SK-N-SH treated with all-trans-retinoic acid at 6 μM for 48 hours (cell line): ENCODE measurements around the gene SMARCD3.

Experiments
- ATAC-seq: fragments of 200-7000 bp; cut with Tn5 transposase; 3 replicates; pipeline ENCODE4 v1.9.1; 2020; ENCODE audit warnings: mild to moderate bottlenecking, moderate library complexity
- ARNTL ChIP-seq: fragments of 450-650 bp; formaldehyde crosslinking; IDR thresholded peaks from 2 replicates; pipeline ENCODE4 v1.5.0; 2020; ENCODE audit warnings: low read depth, mild to moderate bottlenecking, moderate library complexity, borderline replicate concordance
- BACH2 ChIP-seq: fragments of 250-450 bp; sonication (Bioruptor Pico); IDR thresholded peaks from 2 replicates; pipeline ENCODE4 v1.9.0; 2021; ENCODE audit warnings: mild to moderate bottlenecking, borderline replicate concordance
- CSRNP3 ChIP-seq: fragments of 250-450 bp; sonication (Bioruptor Pico); IDR thresholded peaks from 2 replicates; pipeline ENCODE4 v1.5.1; 2021; ENCODE audit warnings: mild to moderate bottlenecking, moderate library complexity
- ESRRG ChIP-seq: fragments of 250-450 bp; sonication (Bioruptor Pico); IDR thresholded peaks from 2 replicates; pipeline ENCODE4 v1.6.1; 2021; ENCODE audit warnings: mild to moderate bottlenecking
- GLIS3 ChIP-seq: fragments of 250-450 bp; sonication (Bioruptor Pico); IDR thresholded peaks from 2 replicates; pipeline ENCODE4 v1.5.0; 2020; ENCODE audit warnings: mild to moderate bottlenecking, moderate library complexity
- ISL1 ChIP-seq: fragments of 250-450 bp; sonication (Bioruptor Pico); IDR thresholded peaks from 2 replicates; pipeline ENCODE4 v2.1.2; 2022; ENCODE audit warnings: mild to moderate bottlenecking, moderate library complexity
- OSR1 ChIP-seq: fragments of 250-450 bp; sonication (Bioruptor Pico); IDR thresholded peaks from 2 replicates; pipeline ENCODE4 v1.8.0; 2022; ENCODE audit warnings: moderate library complexity, mild to moderate bottlenecking, inconsistent platforms
- PATZ1 ChIP-seq: fragments of 250-450 bp; sonication (Bioruptor Pico); IDR thresholded peaks from 2 replicates; pipeline ENCODE4 v1.8.0; 2020; ENCODE audit warnings: mild to moderate bottlenecking, moderate library complexity, borderline replicate concordance
- POU6F1 ChIP-seq: fragments of 250-450 bp; sonication (Bioruptor Pico); IDR thresholded peaks from 2 replicates; pipeline ENCODE4 v1.8.0; 2021; ENCODE audit warnings: low read depth, mild to moderate bottlenecking, moderate library complexity, borderline replicate concordance
- PPARA ChIP-seq: fragments of 250-450 bp; sonication (Bioruptor Pico); IDR thresholded peaks from 2 replicates; pipeline ENCODE4 v1.5.0; 2020; ENCODE audit warnings: mild to moderate bottlenecking, borderline replicate concordance
- RARB ChIP-seq: fragments of 250-450 bp; sonication (Bioruptor Pico); IDR thresholded peaks from 2 replicates; pipeline ENCODE4 v1.8.0; 2021; ENCODE audit warnings: mild to moderate bottlenecking, moderate library complexity
- SNAI2 ChIP-seq: fragments of 250-450 bp; sonication (Bioruptor Pico); IDR thresholded peaks from 2 replicates; pipeline ENCODE4 v1.5.0; 2020; ENCODE audit warnings: mild to moderate bottlenecking, moderate library complexity
- TCF4 ChIP-seq: fragments of 250-450 bp; sonication (Bioruptor Pico); IDR thresholded peaks from 2 replicates; pipeline ENCODE4 v1.8.0; 2021; ENCODE audit warnings: mild to moderate bottlenecking, moderate library complexity, borderline replicate concordance
- TOX ChIP-seq: fragments of 250-450 bp; sonication (Bioruptor Pico); IDR thresholded peaks from 2 replicates; pipeline ENCODE4 v1.8.0; 2021; ENCODE audit warnings: mild to moderate bottlenecking, moderate library complexity, borderline replicate concordance
- TSHZ2 ChIP-seq: fragments of 250-450 bp; sonication (Bioruptor Pico); IDR thresholded peaks from 2 replicates; pipeline ENCODE4 v1.5.0; 2020; ENCODE audit warnings: mild to moderate bottlenecking, moderate library complexity
- ZC3H10 ChIP-seq: fragments of 250-450 bp; sonication (Bioruptor Pico); IDR thresholded peaks from 2 replicates; pipeline ENCODE4 v1.5.1; 2021; ENCODE audit warnings: mild to moderate bottlenecking, moderate library complexity
- ZFP3 ChIP-seq: fragments of 250-450 bp; sonication (Bioruptor Pico); IDR thresholded peaks from 2 replicates; pipeline ENCODE4 v1.5.0; 2020; ENCODE audit warnings: mild to moderate bottlenecking, moderate library complexity
- ZFP30 ChIP-seq: fragments of 450-650 bp; formaldehyde crosslinking; IDR thresholded peaks from 2 replicates; pipeline ENCODE4 v1.5.0; 2022; ENCODE audit warnings: mild to moderate bottlenecking, moderate library complexity
- ZNF565 ChIP-seq: fragments of 450-650 bp; formaldehyde crosslinking; conservative IDR thresholded peaks from 2 replicates; pipeline ENCODE4 v1.5.0; 2020; ENCODE audit warnings: low read depth, mild to moderate bottlenecking, moderate library complexity
- ZNF70 ChIP-seq: fragments of 450-650 bp; formaldehyde crosslinking; IDR thresholded peaks from 2 replicates; pipeline ENCODE4 v1.5.0; 2020; ENCODE audit warnings: mild to moderate bottlenecking, moderate library complexity
- ZNF8 ChIP-seq: fragments of 450-650 bp; formaldehyde crosslinking; IDR thresholded peaks from 2 replicates; pipeline ENCODE4 v1.5.0; 2020; ENCODE audit warnings: mild to moderate bottlenecking, moderate library complexity

SMARCD3 gene

GRCh38 chr7:151272405-151272804, 23.9 kb upstream of the SMARCD3 start:
- ATAC-seq, result no peak
- TF ChIP-seq ZFP3 (CRISPR knock-in tag), result no peak
- no peak for TF ChIP-seq POU6F1 (CRISPR knock-in tag)
- no peak for TF ChIP-seq GLIS3
- no peak for TF ChIP-seq ESRRG (CRISPR knock-in tag)
- TF ChIP-seq SNAI2 (CRISPR knock-in tag), result no peak
- TF ChIP-seq ZNF8 (CRISPR knock-in tag), result no peak
- no peak for TF ChIP-seq ZC3H10 (CRISPR knock-in tag)
- no peak for TF ChIP-seq BACH2 (CRISPR knock-in tag)
- no peak for TF ChIP-seq TSHZ2 (CRISPR knock-in tag)
- no peak for TF ChIP-seq OSR1 (CRISPR knock-in tag)

GRCh38 chr7:151271699-151272355, 23.3 kb upstream of the SMARCD3 start:
- no peak for ATAC-seq
- TF ChIP-seq ESRRG (CRISPR knock-in tag) (no peak), ZFP30 (CRISPR knock-in tag) (no peak), PPARA (CRISPR knock-in tag) (no peak), TOX (CRISPR knock-in tag) (no peak), OSR1 (CRISPR knock-in tag) (no peak), ARNTL (CRISPR knock-in tag) (no peak), ZNF8 (CRISPR knock-in tag) (no peak)

- ATAC-seq, result no peak
- TF ChIP-seq OSR1 (CRISPR knock-in tag) (no peak), ARNTL (CRISPR knock-in tag) (no peak), ZNF565 (CRISPR knock-in tag) (no peak), BACH2 (CRISPR knock-in tag) (no peak)
Observed at GRCh38 chr7:151269511-151269910, 21.0 kb upstream of the SMARCD3 start.

GRCh38 chr7:151265351-151265931, 16.9 kb upstream of the SMARCD3 start:
- no peak for ATAC-seq
- TF ChIP-seq ISL1 (CRISPR knock-in tag) (no peak), TCF4 (CRISPR knock-in tag) (no peak), ARNTL (CRISPR knock-in tag) (no peak), ESRRG (CRISPR knock-in tag) (no peak), RARB (CRISPR knock-in tag) (no peak), PATZ1 (CRISPR knock-in tag) (no peak), POU6F1 (CRISPR knock-in tag) (no peak), ZNF70 (CRISPR knock-in tag) (no peak), ZFP3 (CRISPR knock-in tag) (no peak), SNAI2 (CRISPR knock-in tag) (no peak), ZNF565 (CRISPR knock-in tag) (no peak), CSRNP3 (CRISPR knock-in tag) (no peak)
